CD14-positive monocyte (primary cell): ENCODE results near the gene PLCB1. TPM values are rescaled to one million over a fixed set of nuclear protein-coding genes. Genes with fewer than 3 reads are reported as not detected.

ENCODE experiments used
- DNase-seq, 3 donors: peaks; one replicate each; pipeline ENCODE4 v3.0.0-alpha.2; 2011 to 2022
- H2AFZ ChIP-seq: 2 replicates; pipeline ENCODE4 v1.6.0; 2012; ENCODE audit warnings: mild to moderate bottlenecking, low read depth, low read length, inconsistent platforms; ENCODE audit not compliant: insufficient read depth, poor library complexity, severe bottlenecking
- H3K27ac ChIP-seq, 2 donors: 1 replicate in 1 of 2; 2 replicates in 1 of 2; pipeline ENCODE4 v1.5.1; 2012 to 2013; ENCODE audit warnings: low read length in 2 of 2, control low read depth in 1 of 2, inconsistent platforms in 1 of 2, low read depth in 1 of 2, mild to moderate bottlenecking in 1 of 2
- H3K27me3 ChIP-seq, 2 donors: one replicate each; pipeline versions ENCODE4 v1.6.0 to v1.6.1; 2011 to 2013; ENCODE audit warnings: low read length in 2 of 2; ENCODE audit not compliant: control insufficient read depth in 2 of 2, insufficient read depth in 2 of 2
- H3K36me3 ChIP-seq, 2 donors: replicated peaks in 1 of 2; 1 replicate in 1 of 2; 2 replicates in 1 of 2; pipeline versions ENCODE4 v1.5.1 to v1.6.1; 2012 to 2013; ENCODE audit warnings: low read length in 2 of 2, control low read depth in 1 of 2, inconsistent platforms in 1 of 2, mild to moderate bottlenecking in 1 of 2; ENCODE audit not compliant: insufficient read depth in 2 of 2, control insufficient read depth in 1 of 2
- H3K4me1 ChIP-seq, 2 donors: 1 replicate in 1 of 2; 2 replicates in 1 of 2; pipeline versions ENCODE4 v1.5.1 to v1.6.1; 2012 to 2013; ENCODE audit warnings: low read length in 2 of 2, control low read depth in 1 of 2, inconsistent platforms in 1 of 2, mild to moderate bottlenecking in 1 of 2, moderate library complexity in 1 of 2; ENCODE audit not compliant: insufficient read depth in 2 of 2, control insufficient read depth in 1 of 2
- H3K4me2 ChIP-seq: replicated peaks from 2 replicates; pipeline ENCODE3; 2012; ENCODE audit warnings: low read length, moderate library complexity, mild to moderate bottlenecking; ENCODE audit not compliant: poor library complexity, severe bottlenecking; ENCODE audit errors: extremely low read depth
- H3K4me3 ChIP-seq, 3 experiments: fragments of 200-600 bp in 1 of 3; sonication (generic) in 1 of 3; replicated peaks in 1 of 3; 1 replicate in 2 of 3; 2 replicates in 1 of 3; pipeline ENCODE4 v1.5.1; 2011 to 2013; ENCODE audit warnings: low read length in 3 of 3, mild to moderate bottlenecking in 3 of 3, control low read depth in 2 of 3, low read depth in 2 of 3, inconsistent platforms in 1 of 3, moderate library complexity in 1 of 3
- H3K79me2 ChIP-seq: 2 replicates; pipeline ENCODE4 v1.6.0; 2012; ENCODE audit warnings: mild to moderate bottlenecking, control low read depth, inconsistent platforms, low read length, moderate library complexity; ENCODE audit not compliant: insufficient read depth
- H3K9ac ChIP-seq: 2 replicates; pipeline ENCODE4 v1.6.0; 2017; ENCODE audit warnings: low read length, mild to moderate bottlenecking; ENCODE audit not compliant: insufficient read depth, poor library complexity, severe bottlenecking
- H3K9me3 ChIP-seq, 2 donors: replicated peaks in 1 of 2; 1 replicate in 1 of 2; 2 replicates in 1 of 2; pipeline versions ENCODE4 v1.5.1 to v1.6.1; 2012 to 2013; ENCODE audit warnings: low read length in 2 of 2, control low read depth in 1 of 2; ENCODE audit not compliant: control insufficient read depth in 1 of 2, insufficient read depth in 1 of 2
- H4K20me1 ChIP-seq: 2 replicates; pipeline ENCODE4 v1.6.0; 2012; ENCODE audit warnings: mild to moderate bottlenecking, low read length, control low read depth, moderate library complexity; ENCODE audit not compliant: insufficient read depth
- H3K27ac Mint-ChIP-seq, 7 donors: one replicate each; pipeline ENCODE4 v1.8.0; 2020; ENCODE audit warnings: mild to moderate bottlenecking in 7 of 7, mixed read lengths in 7 of 7, moderate library complexity in 6 of 7, inconsistent platforms in 2 of 7
- H3K27me3 Mint-ChIP-seq, 3 donors: one replicate each; pipeline ENCODE4 v1.8.0; 2021 to 2022; ENCODE audit warnings: low read depth in 3 of 3, mild to moderate bottlenecking in 3 of 3, mixed read lengths in 3 of 3, moderate library complexity in 3 of 3, inconsistent platforms in 1 of 3
- H3K36me3 Mint-ChIP-seq, 2 donors: one replicate each; pipeline ENCODE4 v1.8.0; 2020; ENCODE audit warnings: mixed read lengths in 2 of 2, inconsistent platforms in 1 of 2, mild to moderate bottlenecking in 1 of 2
- H3K4me1 Mint-ChIP-seq: one replicate; pipeline ENCODE4 v1.8.0; 2020; ENCODE audit warnings: mild to moderate bottlenecking, mixed read lengths
- H3K4me3 Mint-ChIP-seq, 2 donors: one replicate each; pipeline ENCODE4 v1.8.0; 2020; ENCODE audit warnings: mild to moderate bottlenecking in 2 of 2, mixed read lengths in 2 of 2, moderate library complexity in 1 of 2
- H3K9me3 Mint-ChIP-seq, 7 donors: one replicate each; pipeline ENCODE4 v1.8.0; 2020 to 2022; ENCODE audit warnings: mixed read lengths in 7 of 7, mild to moderate bottlenecking in 6 of 7, moderate library complexity in 6 of 7, inconsistent platforms in 2 of 7
- CTCF ChIP-seq: fragments of 200-600 bp; IDR thresholded peaks from one replicate; pipeline ENCODE4 v1.8.0; 2022; ENCODE audit warnings: antibody characterized with exemption, mild to moderate bottlenecking
- WGBS: methylation state at CpG from one replicate; pipeline ENCODE4 v1.1.5; 2013; ENCODE audit warnings: missing lambda C conversion rate; ENCODE audit not compliant: insufficient coverage; 5-methylcytosine and 5-hydroxymethylcytosine counted together
- intact Hi-C, 2 donors: fragments of 100-400 bp; cut with micrococcal nuclease; formaldehyde crosslinking; loops; one replicate each; pipeline versions ENCODE4 v1.15.0 to v1.15.1; 2023
- polyA plus RNA-seq, 3 donors: library from polyadenylated mRNA; depleted of rRNA in 1 of 3; unstranded in 2 of 3; stranded (reverse) in 1 of 3; fragments of 300-500 nt in 2 of 3; fragments of >200 nt in 1 of 3; fragmentation: Illumina TruSeq in 2 of 3; gene quantifications; 1 replicate in 2 of 3; 2 replicates in 1 of 3; pipeline ENCODE4 v1.2.3, GENCODE V29; 2012 to 2021

Gene PLCB1
- polyA plus RNA-seq, 3 donors = 8.6 to 16.4 (median 13.2) TPM

GRCh38 chr20:8690074-8690473, 558.0 kb downstream of the PLCB1 start:
- Histone ChIP-seq H3K27me3 (no peaks in the 10 kb centered on the region), H4K20me1 (no peaks in the 10 kb centered on the region), H3K9me3 (peaks cover 8 to 12% of the 10 kb centered on the region in 2 donors), H3K9ac (no peak overlapping the region), H3K36me3 (peaks cover under 1 to 18% of the 10 kb centered on the region in 2 donors), H3K79me2 (no peaks in the 10 kb centered on the region), H2AFZ (no peak overlapping the region), H3K4me2 (no peak overlapping the region), H3K4me1 (no peaks in the 10 kb centered on the region), H3K27ac (no peak overlapping the region), H3K4me3 (no peak overlapping the region)
- no peak overlapping the region for H3K4me3 Mint-ChIP-seq
- no peaks in the 10 kb centered on the region for H3K27me3 Mint-ChIP-seq
- DNase-seq = no peak
- TF ChIP-seq CTCF = no peak
- H3K4me1 Mint-ChIP-seq = no peaks in the 10 kb centered on the region
- intact Hi-C loops = no loop called here
- peaks cover 27 to 30% of the 10 kb centered on the region in 2 donors for H3K36me3 Mint-ChIP-seq
- H3K9me3 Mint-ChIP-seq = peaks cover 13 to 25% (median 18%) of the 10 kb centered on the region in 7 donors
- H3K27ac Mint-ChIP-seq = peak overlapping the region in 1 of 7 donors; percentile 13

- Histone ChIP-seq H2AFZ (no peak overlapping the region), H3K4me1 (no peaks in the 10 kb centered on the region), H3K27me3 (no peaks in the 10 kb centered on the region), H3K27ac (no peak overlapping the region), H3K79me2 (no peaks in the 10 kb centered on the region), H3K4me3 (no peak overlapping the region), H4K20me1 (no peaks in the 10 kb centered on the region), H3K9ac (no peak overlapping the region), H3K36me3 (peaks cover 0 to 15% of the 10 kb centered on the region in 2 donors), H3K4me2 (no peak overlapping the region), H3K9me3 (peaks cover 8 to 12% of the 10 kb centered on the region in 2 donors)
- intact Hi-C loops = no loop called here
- H3K27ac Mint-ChIP-seq = no peak overlapping the region
- H3K27me3 Mint-ChIP-seq = no peaks in the 10 kb centered on the region
- no peak for DNase-seq
- peaks cover 18 to 19% of the 10 kb centered on the region in 2 donors for H3K36me3 Mint-ChIP-seq
- no peak overlapping the region for H3K4me3 Mint-ChIP-seq
- peaks cover 10 to 17% (median 13%) of the 10 kb centered on the region in 7 donors for H3K9me3 Mint-ChIP-seq
- no peak for TF ChIP-seq CTCF
- WGBS = no CpG with 5 or more reads among the region's 2 CpGs
- H3K4me1 Mint-ChIP-seq = no peaks in the 10 kb centered on the region
Measured at GRCh38 chr20:8693709-8694108, 561.6 kb downstream of the PLCB1 start.
